Measurements from ENCODE around the gene SYNM. TPM values are rescaled to one million over a fixed set of nuclear protein-coding genes. Genes with fewer than 3 reads are reported as not detected.

Gene SYNM
- total RNA-seq, 1 donor from 2014 or later: 23.4 TPM

DNA sequence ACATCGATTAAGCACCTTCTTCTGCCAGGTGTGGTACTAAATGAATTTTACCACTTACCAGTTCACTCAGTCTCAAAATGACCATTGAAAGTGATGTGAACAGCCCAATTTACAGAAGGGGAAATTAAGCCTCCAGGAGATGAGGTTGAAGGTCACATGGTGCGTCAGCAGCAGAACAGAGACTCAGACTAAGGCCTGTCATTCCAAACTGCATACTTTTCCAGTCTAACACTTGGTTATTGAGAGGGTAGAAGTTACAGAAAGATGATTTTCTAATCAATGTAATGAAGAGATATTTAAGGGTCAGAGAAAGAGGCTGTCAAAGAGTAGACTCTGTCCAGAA lies 76.1 kb downstream of the SYNM start:
- TF ChIP-seq, protein P1, sequence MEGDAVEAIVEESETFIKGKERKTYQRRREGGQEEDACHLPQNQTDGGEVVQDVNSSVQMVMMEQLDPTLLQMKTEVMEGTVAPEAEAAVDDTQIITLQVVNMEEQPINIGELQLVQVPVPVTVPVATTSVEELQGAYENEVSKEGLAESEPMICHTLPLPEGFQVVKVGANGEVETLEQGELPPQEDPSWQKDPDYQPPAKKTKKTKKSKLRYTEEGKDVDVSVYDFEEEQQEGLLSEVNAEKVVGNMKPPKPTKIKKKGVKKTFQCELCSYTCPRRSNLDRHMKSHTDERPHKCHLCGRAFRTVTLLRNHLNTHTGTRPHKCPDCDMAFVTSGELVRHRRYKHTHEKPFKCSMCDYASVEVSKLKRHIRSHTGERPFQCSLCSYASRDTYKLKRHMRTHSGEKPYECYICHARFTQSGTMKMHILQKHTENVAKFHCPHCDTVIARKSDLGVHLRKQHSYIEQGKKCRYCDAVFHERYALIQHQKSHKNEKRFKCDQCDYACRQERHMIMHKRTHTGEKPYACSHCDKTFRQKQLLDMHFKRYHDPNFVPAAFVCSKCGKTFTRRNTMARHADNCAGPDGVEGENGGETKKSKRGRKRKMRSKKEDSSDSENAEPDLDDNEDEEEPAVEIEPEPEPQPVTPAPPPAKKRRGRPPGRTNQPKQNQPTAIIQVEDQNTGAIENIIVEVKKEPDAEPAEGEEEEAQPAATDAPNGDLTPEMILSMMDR (IDR thresholded peaks at IDR 0.05): no peak
- Mint-ChIP-seq H3K36me3 (ENCODE audit: low read depth) (peaks cover 5% of the 10 kb centered on the region), H3K4me3 (ENCODE audit: unreplicated experiment) (no peak overlapping the region), H3K9me3 (ENCODE audit: low read depth) (no peaks in the 10 kb centered on the region), H3K27ac (ENCODE audit: unreplicated experiment) (peak overlapping the region; percentile 59), H3K27me3 (ENCODE audit: low read depth) (no peaks in the 10 kb centered on the region), H3K4me1 (ENCODE audit: low read depth) (peaks cover 42% of the 10 kb centered on the region)
- DNase-seq (ENCODE audit: low spot score): no peak

DNA sequence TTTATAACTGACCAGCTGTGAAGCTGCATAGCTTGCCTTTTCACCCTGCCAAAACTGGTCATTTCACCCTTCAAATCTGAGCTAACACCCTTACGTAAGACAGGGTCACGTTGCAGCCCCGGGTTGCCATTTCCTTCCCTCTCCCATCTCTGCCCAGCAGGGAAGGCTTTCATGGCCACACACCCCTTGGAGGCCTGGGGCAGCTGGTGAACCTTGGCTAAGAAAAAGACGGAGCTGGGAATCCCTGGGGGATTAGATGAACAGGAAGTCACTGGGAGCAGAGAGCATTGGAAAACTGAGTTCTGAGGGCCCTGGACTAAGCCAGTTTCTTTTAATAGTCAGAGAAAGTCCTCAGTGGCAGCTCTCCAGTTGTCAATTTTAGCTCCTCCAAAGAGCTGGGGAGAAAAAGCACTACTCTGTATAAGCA lies 76.7 kb downstream of the SYNM start:
- TF ChIP-seq, protein P1 (IDR thresholded peaks at IDR 0.05): no peak
- no peak for DNase-seq (ENCODE audit: low spot score)
- Mint-ChIP-seq H3K27ac (ENCODE audit: unreplicated experiment) (peak overlapping the region; percentile 92), H3K27me3 (ENCODE audit: low read depth) (no peaks in the 10 kb centered on the region), H3K4me1 (ENCODE audit: low read depth) (peaks cover 47% of the 10 kb centered on the region), H3K9me3 (ENCODE audit: low read depth) (no peaks in the 10 kb centered on the region), H3K4me3 (ENCODE audit: unreplicated experiment) (no peak overlapping the region), H3K36me3 (ENCODE audit: low read depth) (peaks cover 5% of the 10 kb centered on the region)

DNA sequence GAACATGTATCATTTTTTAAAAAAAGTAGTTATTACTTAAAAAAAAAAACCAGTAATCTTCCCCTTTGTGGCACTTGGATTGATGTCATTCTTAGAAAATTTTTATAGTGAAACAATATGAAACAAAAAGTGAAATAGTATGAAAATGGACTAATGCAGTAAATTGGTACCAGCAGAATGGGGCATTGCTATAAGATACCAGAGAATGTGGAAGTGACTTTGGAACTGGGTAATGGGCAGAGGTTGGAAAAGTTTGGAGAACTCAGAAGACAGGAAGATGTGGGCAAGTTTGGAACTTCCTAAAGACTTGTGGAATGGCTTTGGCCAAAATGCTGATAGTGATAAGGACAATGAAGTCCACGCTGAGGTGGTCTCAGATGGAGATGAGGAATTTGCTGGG lies 77.9 kb downstream of the SYNM start:
- H3K9me3 Mint-ChIP-seq (ENCODE audit: low read depth): no peaks in the 10 kb centered on the region
- H3K36me3 Mint-ChIP-seq (ENCODE audit: low read depth): peaks cover 5% of the 10 kb centered on the region
- peaks cover 54% of the 10 kb centered on the region for H3K4me1 Mint-ChIP-seq (ENCODE audit: low read depth)
- DNase-seq (ENCODE audit: low spot score): no peak
- no peaks in the 10 kb centered on the region for H3K27me3 Mint-ChIP-seq (ENCODE audit: low read depth)
- H3K4me3 Mint-ChIP-seq (ENCODE audit: unreplicated experiment): no peak overlapping the region
- H3K27ac Mint-ChIP-seq (ENCODE audit: unreplicated experiment): no peak overlapping the region
- TF ChIP-seq, protein P1 (IDR thresholded peaks at IDR 0.05): no peak

Other genes starting within 250 kb of the SYNM start
- not detected in 3 replicates for gene PGPEP1L, start 97.3 kb upstream of the SYNM start, total RNA-seq
- gene TTC23, start 144.5 kb downstream of the SYNM start, total RNA-seq: 21.3 to 27.7 TPM (median 25.0 TPM) in 3 replicates
- 28.5 to 36.3 TPM (median 35.8 TPM) in 3 replicates for gene LRRC28, start 146.4 kb downstream of the SYNM start, total RNA-seq